Spinal cord (tissue), 10 donors: ENCODE results near the gene DHRS12. TPM values are rescaled to one million over a fixed set of nuclear protein-coding genes. Genes with fewer than 3 reads are reported as not detected.
"Not testable (repeated sequence)": the region's sequence is repeated elsewhere in the genome, so short reads cannot be mapped to it uniquely, and the experiment has no call there.

Source experiments
- DNase-seq, 6 donors: peaks; one replicate each; pipeline versions ENCODE4 v3.0.0 to v3.0.0-alpha.2; 2013 to 2015; ENCODE audit warnings: low spot score in 6 of 6, low read depth in 4 of 6
- H3K27ac ChIP-seq: one replicate; pipeline ENCODE4 v1.5.1; 2013; ENCODE audit warnings: low read depth, low read length, control low read depth
- H3K27me3 ChIP-seq: one replicate; pipeline ENCODE4 v1.6.1; 2013; ENCODE audit warnings: low read length; ENCODE audit not compliant: control insufficient read depth, insufficient read depth
- H3K36me3 ChIP-seq: one replicate; pipeline ENCODE4 v1.6.1; 2013; ENCODE audit warnings: low read length; ENCODE audit not compliant: control insufficient read depth, insufficient read depth
- H3K4me1 ChIP-seq: one replicate; pipeline ENCODE4 v1.6.1; 2013; ENCODE audit warnings: low read length; ENCODE audit not compliant: control insufficient read depth, insufficient read depth
- H3K4me3 ChIP-seq: one replicate; pipeline ENCODE4 v1.5.1; 2013; ENCODE audit warnings: low read depth, low read length, control low read depth
- H3K9me3 ChIP-seq: one replicate; pipeline ENCODE4 v1.6.1; 2013; ENCODE audit warnings: low read length; ENCODE audit not compliant: control insufficient read depth, insufficient read depth
- WGBS: methylation state at CpG from one replicate; pipeline ENCODE4 v1.1.5; 2013; ENCODE audit warnings: missing lambda C conversion rate; ENCODE audit not compliant: insufficient coverage; 5-methylcytosine and 5-hydroxymethylcytosine counted together
- polyA plus RNA-seq, 2 donors: library from polyadenylated mRNA; unstranded; fragments of 120-200 nt; gene quantifications; one replicate each; pipeline ENCODE4 v1.2.1, GENCODE V29; 2013; ENCODE audit not compliant: insufficient read length in 2 of 2
- total RNA-seq, 2 donors: library from RNA; depleted of rRNA in 1 of 2; stranded (reverse); fragments of 120-200 nt in 1 of 2; fragments of >200 nt in 1 of 2; gene quantifications; one replicate each; pipeline versions ENCODE4 v1.2.3 to v1.2.4, GENCODE V29; 2013 to 2014
- donor health status: healthy.

DHRS12 gene
- total and polyA plus RNA-seq, 4 donors: 6.8 to 15.2 (median 13.2) TPM

DNA sequence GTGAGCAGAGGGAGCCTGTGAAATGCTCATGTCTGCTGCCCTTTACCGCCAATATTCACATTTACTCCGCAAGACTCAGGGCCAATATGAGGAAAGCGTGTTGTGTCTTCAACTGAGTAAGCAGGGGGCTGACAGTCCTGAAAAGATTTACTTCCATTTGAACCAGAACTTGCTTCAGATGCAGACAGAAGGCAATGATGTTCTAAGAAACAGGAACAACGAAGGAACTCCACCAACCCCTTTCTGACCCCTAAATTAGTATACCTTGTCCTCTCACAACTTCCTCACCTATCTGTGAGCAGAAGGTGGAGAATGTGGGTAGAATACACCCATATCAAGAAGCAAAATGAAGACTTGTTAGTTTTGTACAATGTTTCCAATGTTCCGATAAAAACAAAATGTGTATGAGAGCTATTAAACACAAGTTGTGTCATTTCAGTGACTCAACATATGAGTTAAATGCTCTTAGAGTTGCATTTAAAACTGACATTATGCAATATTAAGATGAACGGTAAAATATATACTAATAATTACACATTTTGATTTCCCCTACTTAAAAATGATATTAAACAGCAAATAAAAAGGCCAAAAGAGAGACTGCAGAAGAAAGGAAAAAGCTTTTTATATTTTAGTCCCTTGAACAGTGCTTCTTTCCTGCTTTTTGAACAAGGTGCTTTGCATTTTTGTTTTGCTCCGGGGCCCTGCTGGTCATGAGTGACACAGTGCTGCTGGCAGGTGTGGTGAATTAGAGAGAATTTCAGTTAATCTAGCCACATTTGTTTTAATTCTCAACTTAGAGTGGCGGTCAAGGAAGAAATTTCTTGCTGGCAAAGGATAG lies 25.0 kb upstream of the DHRS12 start:
- no peaks in the 10 kb centered on the region for H3K9me3 ChIP-seq
- 88% methylated on average over 4 of the region's 8 CpGs for WGBS
- no peak for DNase-seq
- no peak overlapping the region for H3K4me3 ChIP-seq
- no peaks in the 10 kb centered on the region for H3K27me3 ChIP-seq
- no peak overlapping the region for H3K27ac ChIP-seq
- H3K36me3 ChIP-seq: no peaks in the 10 kb centered on the region
- H3K4me1 ChIP-seq: peaks cover 7% of the 10 kb centered on the region

DNA sequence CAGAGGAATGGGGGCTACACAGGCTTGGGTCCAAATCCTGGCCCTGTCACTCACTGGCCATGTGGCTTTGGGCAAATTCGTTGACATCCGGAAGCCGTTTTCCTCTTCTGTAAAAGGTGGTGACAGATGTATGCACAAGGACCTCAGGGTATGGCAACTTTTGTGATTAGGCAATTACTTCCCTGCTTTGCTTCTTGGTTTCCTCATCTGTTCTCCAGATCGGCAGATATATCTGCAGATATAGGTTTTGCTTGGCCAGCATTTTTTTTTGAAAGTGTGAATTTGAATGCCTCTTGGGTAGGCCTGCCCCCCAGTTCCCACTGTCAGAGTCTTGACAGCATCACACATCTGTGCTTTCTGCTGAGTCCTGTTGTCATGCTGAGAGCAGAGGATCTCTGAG lies 23.3 kb upstream of the DHRS12 start:
- no peak for DNase-seq
- H3K4me1 ChIP-seq: peaks cover 7% of the 10 kb centered on the region
- H3K27ac ChIP-seq: no peak overlapping the region
- no peaks in the 10 kb centered on the region for H3K9me3 ChIP-seq
- H3K27me3 ChIP-seq: no peaks in the 10 kb centered on the region
- WGBS: 67% methylated on average over 3 of the region's 4 CpGs
- no peaks in the 10 kb centered on the region for H3K36me3 ChIP-seq
- no peak overlapping the region for H3K4me3 ChIP-seq

DNA sequence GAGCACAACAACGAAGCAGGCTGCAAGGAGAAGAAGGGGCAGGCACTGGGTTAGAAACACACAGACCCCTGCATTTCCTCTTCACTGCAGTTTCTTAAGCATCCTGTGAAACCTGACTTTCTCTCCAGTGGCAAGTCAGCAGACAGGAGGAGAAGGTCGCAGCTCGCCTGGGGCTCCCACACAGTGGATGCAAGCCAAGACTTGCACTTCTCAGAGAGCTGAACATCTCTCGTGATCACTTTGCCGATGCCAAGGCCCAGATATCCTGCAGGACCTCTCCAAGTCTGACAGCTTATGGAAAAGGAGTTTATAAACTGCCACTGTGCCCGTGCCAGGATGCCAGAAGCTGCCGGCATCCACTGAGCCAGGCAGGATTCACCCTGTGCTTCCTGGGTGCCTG lies 22.6 kb upstream of the DHRS12 start:
- Histone ChIP-seq H3K4me1 (peaks cover 7% of the 10 kb centered on the region), H3K27ac (no peak overlapping the region)
- WGBS: 44% methylated on average over 7 of the region's 7 CpGs

DNA sequence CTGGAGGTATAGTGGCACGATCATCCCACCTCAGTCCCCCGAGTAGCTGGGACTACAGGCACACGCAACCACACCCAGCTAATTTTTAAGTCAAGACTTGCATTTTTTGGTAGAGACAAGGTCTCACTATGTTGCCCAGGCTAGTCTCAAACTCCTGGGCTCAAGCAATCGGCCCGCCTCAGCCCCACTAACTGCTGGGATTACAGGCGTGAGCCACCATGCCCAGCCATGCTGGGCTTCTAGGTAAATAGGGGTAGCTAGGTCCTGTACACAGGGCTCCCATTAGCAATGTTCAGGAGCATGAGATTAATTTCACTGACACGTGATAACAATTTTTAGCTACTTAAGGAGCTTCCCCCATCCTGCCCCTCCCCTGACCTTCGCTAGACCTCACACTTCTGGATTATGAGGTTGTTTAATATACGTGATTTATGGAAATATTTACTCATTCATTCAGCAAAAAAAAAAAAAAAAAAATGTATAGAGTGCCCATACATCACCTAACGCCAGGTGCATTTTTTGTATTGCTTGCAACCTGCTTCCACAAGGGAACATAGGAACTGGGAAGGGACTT lies 21.8 kb upstream of the DHRS12 start:
- Histone ChIP-seq H3K9me3 (no peaks in the 10 kb centered on the region), H3K4me3 (no peak overlapping the region), H3K4me1 (peaks cover 7% of the 10 kb centered on the region), H3K36me3 (no peaks in the 10 kb centered on the region), H3K27ac (no peak overlapping the region), H3K27me3 (no peaks in the 10 kb centered on the region)
- WGBS: 96% methylated on average over 3 of the region's 10 CpGs
- DNase-seq: no peak

More for the DNA sequence above, 22.6 kb upstream of the DHRS12 start:
- peak in 2 of 6 donors; percentile 43 to 87 for DNase-seq
- Histone ChIP-seq H3K27me3 (no peaks in the 10 kb centered on the region), H3K36me3 (no peaks in the 10 kb centered on the region), H3K4me3 (no peak overlapping the region), H3K9me3 (no peaks in the 10 kb centered on the region)

DNA sequence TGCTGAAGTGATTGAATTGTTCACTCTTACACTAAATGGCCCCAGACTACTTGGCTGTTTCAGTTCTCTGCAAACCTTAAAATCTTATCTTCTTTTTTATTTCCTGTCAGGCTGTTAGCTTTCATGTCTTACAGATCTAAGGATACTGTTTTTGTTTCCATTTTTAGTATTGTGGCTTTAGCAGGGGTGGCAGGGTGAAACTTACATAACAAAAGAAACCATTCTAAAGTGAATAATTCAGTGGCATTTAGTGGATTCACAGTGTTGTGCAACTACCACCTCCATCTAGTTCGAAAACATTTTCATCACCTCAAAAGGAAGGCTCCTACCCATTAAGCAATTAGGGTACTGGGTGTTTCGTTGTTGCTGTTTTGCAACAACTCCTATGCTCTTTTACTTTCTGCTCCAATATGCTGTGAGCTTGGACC lies 21.2 kb upstream of the DHRS12 start:
- WGBS: no CpG with 5 or more reads among the region's 2 CpGs

DNA sequence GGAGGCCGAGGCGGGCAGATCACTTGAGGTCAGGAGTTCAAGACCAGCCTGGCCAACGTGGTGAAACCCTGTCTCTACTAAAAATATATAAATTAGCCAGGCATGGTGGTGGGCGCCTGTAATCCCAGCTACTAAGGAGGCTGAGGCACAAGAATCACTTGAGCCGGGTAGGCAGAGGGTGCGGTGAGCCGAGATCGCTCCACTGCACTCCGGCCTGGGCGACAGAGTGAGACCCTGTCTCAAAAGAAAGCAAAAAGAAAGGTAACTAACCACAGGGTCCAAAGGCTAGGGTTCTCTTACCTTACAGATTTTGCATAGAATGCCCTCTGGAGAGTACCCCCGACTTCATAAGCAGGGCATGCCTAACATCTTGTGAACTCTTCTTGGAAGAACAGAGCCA lies 20.7 kb upstream of the DHRS12 start:
- not testable (repeated sequence) for DNase-seq, H3K9me3 ChIP-seq, H3K4me3 ChIP-seq, H3K27ac ChIP-seq, H3K36me3 ChIP-seq, H3K27me3 ChIP-seq, H3K4me1 ChIP-seq
- 85% methylated on average over 8 of the region's 11 CpGs for WGBS

More for the DNA sequence above, 21.2 kb upstream of the DHRS12 start:
- Histone ChIP-seq H3K9me3 (no peaks in the 10 kb centered on the region), H3K36me3 (no peaks in the 10 kb centered on the region), H3K27ac (no peak overlapping the region), H3K27me3 (no peaks in the 10 kb centered on the region), H3K4me1 (peaks cover 7% of the 10 kb centered on the region), H3K4me3 (no peak overlapping the region)
- DNase-seq: no peak

DNA sequence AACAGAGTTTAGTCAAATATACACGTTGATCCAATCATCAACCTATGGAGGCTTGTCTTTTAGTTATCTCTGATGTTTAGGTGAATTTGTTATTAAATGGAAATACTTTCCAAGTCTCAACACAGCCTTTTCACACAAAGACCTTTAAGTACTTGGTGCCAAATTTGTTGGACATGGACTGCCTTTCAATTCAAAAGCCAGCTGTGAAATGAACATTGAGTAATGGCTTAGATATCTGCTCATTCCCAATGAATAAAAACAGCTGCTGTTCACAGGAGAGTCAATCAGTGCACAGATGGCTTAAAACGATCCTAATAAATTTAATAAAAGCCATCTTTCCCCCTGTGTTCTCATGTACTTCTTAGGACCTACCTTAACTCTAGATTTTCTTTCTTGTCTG lies 19.9 kb upstream of the DHRS12 start:
- H3K4me3 ChIP-seq: no peak overlapping the region
- WGBS: 17% methylated on average over 1 of the region's 2 CpGs
- no peak overlapping the region for H3K27ac ChIP-seq
- no peaks in the 10 kb centered on the region for H3K27me3 ChIP-seq
- H3K9me3 ChIP-seq: no peaks in the 10 kb centered on the region
- H3K36me3 ChIP-seq: no peaks in the 10 kb centered on the region
- DNase-seq: peak in 1 of 6 donors; percentile 50
- peaks cover 7% of the 10 kb centered on the region for H3K4me1 ChIP-seq

DNA sequence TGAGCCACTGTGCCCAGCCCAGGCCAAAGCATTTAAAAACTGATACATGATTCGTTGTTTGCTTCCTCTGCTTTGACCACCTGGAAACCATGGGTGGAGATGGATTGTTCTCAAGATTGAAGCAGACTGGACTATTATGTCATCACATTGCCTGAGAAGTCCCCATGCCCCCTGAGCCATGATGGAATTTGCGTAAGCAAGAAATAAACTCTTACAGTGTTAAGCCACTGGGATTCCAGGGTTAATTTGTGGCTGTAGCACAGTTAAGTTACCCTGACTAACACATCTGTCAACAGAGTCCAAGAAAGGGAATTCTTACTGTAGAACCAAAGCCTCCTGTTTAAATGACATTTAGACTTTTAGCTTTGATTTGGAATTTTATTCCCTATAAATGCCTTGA lies 19.4 kb upstream of the DHRS12 start:
- H3K36me3 ChIP-seq: no peaks in the 10 kb centered on the region
- DNase-seq: no peak
- no peaks in the 10 kb centered on the region for H3K9me3 ChIP-seq
- H3K4me1 ChIP-seq: peaks cover 7% of the 10 kb centered on the region
- WGBS: 64% methylated on average over 1 of the region's 2 CpGs
- no peak overlapping the region for H3K4me3 ChIP-seq
- no peaks in the 10 kb centered on the region for H3K27me3 ChIP-seq
- no peak overlapping the region for H3K27ac ChIP-seq

DNA sequence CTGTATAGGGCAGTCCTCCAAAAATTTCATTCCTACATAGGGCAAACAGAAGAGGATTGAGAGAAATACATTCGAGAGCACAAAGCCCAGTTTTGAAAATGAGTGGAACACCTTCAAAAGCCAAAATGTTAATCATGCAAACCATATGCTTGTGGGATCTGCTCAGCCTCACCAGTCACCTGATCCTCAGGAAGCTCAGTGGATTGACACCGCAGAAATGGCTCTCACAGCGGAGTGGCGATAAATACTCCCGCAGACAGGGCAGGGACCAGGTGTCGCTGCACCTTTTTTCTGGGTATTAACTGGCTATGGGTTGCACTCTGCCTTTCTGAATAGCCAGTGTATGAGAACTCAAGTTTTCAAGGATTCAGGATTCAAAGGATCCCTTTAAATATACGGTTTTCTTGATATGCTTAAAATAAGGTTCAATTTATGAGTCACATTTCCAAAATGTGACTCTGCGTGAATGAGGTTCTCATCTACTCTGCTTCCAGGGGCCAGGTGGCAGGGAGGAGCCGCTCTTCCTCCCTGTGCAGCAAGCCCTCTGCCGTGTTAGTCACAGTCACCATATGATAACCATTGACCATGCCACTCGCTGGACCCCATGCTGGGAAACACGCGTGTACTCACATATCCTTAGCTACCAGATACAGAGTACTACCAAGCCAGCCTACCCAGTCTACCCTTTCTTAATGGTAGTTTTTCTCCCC lies 18.3 kb upstream of the DHRS12 start:
- Histone ChIP-seq H3K36me3 (no peaks in the 10 kb centered on the region), H3K9me3 (no peaks in the 10 kb centered on the region), H3K4me3 (no peak overlapping the region), H3K27ac (no peak overlapping the region), H3K27me3 (no peaks in the 10 kb centered on the region), H3K4me1 (peaks cover 7% of the 10 kb centered on the region)
- no peak for DNase-seq
- 86% methylated on average over 6 of the region's 13 CpGs for WGBS
